GM10248 (cell line): ENCODE results near the gene C1QTNF2.

Experiments used
- CTCF ChIA-PET: fragments of 300-600 bp; sonication (Branson Sonifier 250); formaldehyde crosslinking; extraction: SDS; loops from one replicate; lab custom pipeline; 2021; ENCODE audit warnings: antibody characterized with exemption; lab: Yijun Ruan, JAX
- POLR2A ChIA-PET: fragments of 350-650 bp; sonication (Branson Sonifier 250); formaldehyde crosslinking; extraction: SDS; loops from one replicate; lab custom pipeline; 2020; ENCODE audit warnings: antibody characterized with exemption; lab: Yijun Ruan, JAX
- DNase-seq: peaks from one replicate; pipeline ENCODE4 v3.0.0; 2012; ENCODE audit errors: extremely low spot score
- CTCF ChIP-seq: IDR thresholded peaks from 2 replicates; pipeline ENCODE4 v1.5.1; 2012; ENCODE audit warnings: mild to moderate bottlenecking, low read depth; ENCODE audit errors: extremely low read depth, missing control alignments, control extremely low read depth

C1QTNF2 gene

GRCh38 chr5:160384681-160385080 is 14.3 kb upstream of the C1QTNF2 start:
- POLR2A ChIA-PET: no interaction called here
- no peak for TF ChIP-seq CTCF
- CTCF ChIA-PET: no interaction called here
- no peak for DNase-seq

- CTCF ChIA-PET: interaction anchor here (1.7 to 3.3 kb wide), 3 partner anchors 37 to 360 kb away, joined by 6 to 12 read pairs (median 6); no protein-coding TSS in a partner anchor
- no peak for TF ChIP-seq CTCF
- POLR2A ChIA-PET: no interaction called here
- DNase-seq: no peak
Observed at GRCh38 chr5:160382346-160382745, 11.9 kb upstream of the C1QTNF2 start.

- CTCF ChIA-PET: interaction anchor here (0.6 to 3.3 kb wide), 6 partner anchors 9 to 358 kb away, joined by 3 to 12 read pairs (median 6); partner anchors contain the start of gene C1QTNF2
- POLR2A ChIA-PET: no interaction called here
- TF ChIP-seq CTCF: no peak
- no peak for DNase-seq
Observed at GRCh38 chr5:160380041-160380440, 9.6 kb upstream of the C1QTNF2 start.

GRCh38 chr5:160379511-160379910 is 9.1 kb upstream of the C1QTNF2 start:
- ChIA-PET CTCF (interaction anchor here (0.6 to 3.3 kb wide), 6 partner anchors 9 to 358 kb away, joined by 3 to 12 read pairs (median 6); partner anchors contain the start of gene C1QTNF2), POLR2A (no interaction called here)
- DNase-seq: no peak
- no peak for TF ChIP-seq CTCF

- DNase-seq: no peak
- ChIA-PET CTCF (interaction anchor here (1.1 kb wide), 1 partner anchor 356 kb away, joined by 3 read pairs; no protein-coding TSS in a partner anchor), POLR2A (no interaction called here)
- TF ChIP-seq CTCF: no peak
Observed at GRCh38 chr5:160378330-160378729, 7.9 kb upstream of the C1QTNF2 start.

- POLR2A ChIA-PET: interaction anchor here (0.7 kb wide), 1 partner anchor 503 kb away, joined by 3 read pairs; no protein-coding TSS in a partner anchor
- CTCF ChIA-PET: interaction anchor here (1.1 to 2.2 kb wide), 3 partner anchors 13 to 356 kb away, joined by 3 to 7 read pairs (median 6); no protein-coding TSS in a partner anchor
- TF ChIP-seq CTCF: no peak
- DNase-seq: no peak
Observed at GRCh38 chr5:160377651-160378050, 7.2 kb upstream of the C1QTNF2 start.
